Naive B cell (primary cell): ENCODE data around the gene ST6GALNAC3. TPM values are rescaled to one million over a fixed set of nuclear protein-coding genes. Genes with fewer than 3 reads are reported as not detected.

Experiments
- ATAC-seq, 2 donors: fragments of 150-1000 bp; cut with Tn5 transposase; 2 replicates each; pipeline ENCODE4 v1.10.0; 2021; ENCODE audit warnings: low read depth in 2 of 2, mild to moderate bottlenecking in 2 of 2, moderate library complexity in 2 of 2
- DNase-seq: peaks from one replicate; pipeline ENCODE4 v3.0.0; 2022
- H3K27ac Mint-ChIP-seq, 6 donors: one replicate each; pipeline ENCODE4 v1.8.0; 2020 to 2022; ENCODE audit warnings: mild to moderate bottlenecking in 6 of 6, mixed read lengths in 6 of 6, moderate library complexity in 5 of 6, inconsistent platforms in 2 of 6
- H3K27me3 Mint-ChIP-seq, 3 donors: one replicate each; pipeline ENCODE4 v1.8.0; 2021 to 2022; ENCODE audit warnings: mixed read lengths in 3 of 3, mild to moderate bottlenecking in 1 of 3
- H3K36me3 Mint-ChIP-seq, 2 donors: one replicate each; pipeline ENCODE4 v1.8.0; 2020 to 2022; ENCODE audit warnings: mixed read lengths in 2 of 2, inconsistent platforms in 1 of 2, mild to moderate bottlenecking in 1 of 2
- H3K4me1 Mint-ChIP-seq, 3 donors: one replicate each; pipeline ENCODE4 v1.8.0; 2020 to 2022; ENCODE audit warnings: mixed read lengths in 3 of 3, inconsistent platforms in 1 of 3, mild to moderate bottlenecking in 1 of 3, moderate library complexity in 1 of 3
- H3K4me3 Mint-ChIP-seq, 8 donors: one replicate each; pipeline ENCODE4 v1.8.0; 2020 to 2022; ENCODE audit warnings: mild to moderate bottlenecking in 8 of 8, mixed read lengths in 8 of 8, moderate library complexity in 8 of 8, inconsistent platforms in 2 of 8
- H3K9me3 Mint-ChIP-seq, 7 donors: one replicate each; pipeline ENCODE4 v1.8.0; 2020 to 2022; ENCODE audit warnings: mixed read lengths in 7 of 7, mild to moderate bottlenecking in 5 of 7, inconsistent platforms in 2 of 7, moderate library complexity in 1 of 7
- polyA plus RNA-seq, 6 donors: library from polyadenylated mRNA; unstranded; fragments of 300-500 nt; fragmentation: Illumina TruSeq; gene quantifications; one replicate each; pipeline ENCODE4 v1.2.3, GENCODE V29; 2021; ENCODE audit warnings: low read depth in 6 of 6

The ST6GALNAC3 gene
- polyA plus RNA-seq, 6 donors from 2014 or later = 3.8 to 12.9 (median 10.5) TPM

GRCh38 chr1:76279101-76279748 is 204.7 kb downstream of the ST6GALNAC3 start:
- ATAC-seq (no peak), DNase-seq (no peak)
- no peaks in the 10 kb centered on the region for H3K27me3 Mint-ChIP-seq
- no peak overlapping the region for H3K4me3 Mint-ChIP-seq
- peak overlapping the region in 1 of 6 donors; percentile 44 for H3K27ac Mint-ChIP-seq
- H3K9me3 Mint-ChIP-seq = no peaks in the 10 kb centered on the region
- H3K4me1 Mint-ChIP-seq = peaks cover 8 to 24% (median 11%) of the 10 kb centered on the region in 3 donors
- no peaks in the 10 kb centered on the region for H3K36me3 Mint-ChIP-seq

GRCh38 chr1:76281306-76281705 is 206.8 kb downstream of the ST6GALNAC3 start:
- Mint-ChIP-seq H3K4me1 (peaks cover 20 to 41% (median 25%) of the 10 kb centered on the region in 3 donors), H3K4me3 (peak overlapping the region in 1 of 8 donors; percentile 41), H3K27me3 (no peaks in the 10 kb centered on the region), H3K36me3 (no peaks in the 10 kb centered on the region), H3K9me3 (no peaks in the 10 kb centered on the region), H3K27ac (no peak overlapping the region)
- DNase-seq (no peak), ATAC-seq (no peak)

GRCh38 chr1:76284842-76285241 is 210.3 kb downstream of the ST6GALNAC3 start:
- ATAC-seq = no peak
- peaks cover 27 to 45% (median 35%) of the 10 kb centered on the region in 3 donors for H3K4me1 Mint-ChIP-seq
- H3K27ac Mint-ChIP-seq = peak overlapping the region in 3 of 6 donors; percentile 11 to 71 (median 47)
- H3K9me3 Mint-ChIP-seq = no peaks in the 10 kb centered on the region
- H3K27me3 Mint-ChIP-seq = no peaks in the 10 kb centered on the region
- DNase-seq = no peak
- H3K36me3 Mint-ChIP-seq = no peaks in the 10 kb centered on the region
- no peak overlapping the region for H3K4me3 Mint-ChIP-seq

- H3K27ac Mint-ChIP-seq = peak overlapping the region in 1 of 6 donors; percentile 29
- H3K9me3 Mint-ChIP-seq = no peaks in the 10 kb centered on the region
- H3K4me3 Mint-ChIP-seq = peak overlapping the region in 1 of 8 donors; percentile 14
- DNase-seq (no peak), ATAC-seq (peak in 1 of 2 donors; percentile 28)
- no peaks in the 10 kb centered on the region for H3K27me3 Mint-ChIP-seq
- H3K4me1 Mint-ChIP-seq = peaks cover 32 to 53% (median 39%) of the 10 kb centered on the region in 3 donors
- no peaks in the 10 kb centered on the region for H3K36me3 Mint-ChIP-seq
Observed at GRCh38 chr1:76285578-76286135, 211.1 kb downstream of the ST6GALNAC3 start.

GRCh38 chr1:76287917-76288316 is 213.4 kb downstream of the ST6GALNAC3 start:
- no peak overlapping the region for H3K27ac Mint-ChIP-seq
- H3K27me3 Mint-ChIP-seq = no peaks in the 10 kb centered on the region
- peak overlapping the region in 1 of 8 donors; percentile 43 for H3K4me3 Mint-ChIP-seq
- no peaks in the 10 kb centered on the region for H3K36me3 Mint-ChIP-seq
- ATAC-seq = no peak
- no peaks in the 10 kb centered on the region for H3K9me3 Mint-ChIP-seq
- no peak for DNase-seq
- peaks cover 39 to 64% (median 48%) of the 10 kb centered on the region in 3 donors for H3K4me1 Mint-ChIP-seq

GRCh38 chr1:76288758-76289483 is 214.4 kb downstream of the ST6GALNAC3 start:
- H3K9me3 Mint-ChIP-seq = no peaks in the 10 kb centered on the region

GRCh38 chr1:76289692-76290091 is 215.1 kb downstream of the ST6GALNAC3 start:
- DNase-seq (no peak), ATAC-seq (no peak)
- no peak overlapping the region for H3K4me3 Mint-ChIP-seq
- no peaks in the 10 kb centered on the region for H3K27me3 Mint-ChIP-seq
- H3K27ac Mint-ChIP-seq = no peak overlapping the region
- no peaks in the 10 kb centered on the region for H3K36me3 Mint-ChIP-seq
- H3K9me3 Mint-ChIP-seq = no peaks in the 10 kb centered on the region
- peaks cover 51 to 72% (median 60%) of the 10 kb centered on the region in 3 donors for H3K4me1 Mint-ChIP-seq

More at GRCh38 chr1:76288758-76289483, 214.4 kb downstream of the ST6GALNAC3 start:
- Mint-ChIP-seq H3K36me3 (no peaks in the 10 kb centered on the region), H3K4me1 (peaks cover 47 to 74% (median 56%) of the 10 kb centered on the region in 3 donors), H3K4me3 (no peak overlapping the region), H3K27me3 (no peaks in the 10 kb centered on the region), H3K27ac (peak overlapping the region in 2 of 6 donors; percentile 14 to 73)
- ATAC-seq (no peak), DNase-seq (no peak)

- H3K27ac Mint-ChIP-seq = peak overlapping the region in 3 of 6 donors; percentile 13 to 68 (median 39)
- DNase-seq (no peak), ATAC-seq (no peak)
- no peaks in the 10 kb centered on the region for H3K9me3 Mint-ChIP-seq
- no peak overlapping the region for H3K4me3 Mint-ChIP-seq
- no peaks in the 10 kb centered on the region for H3K27me3 Mint-ChIP-seq
- peaks cover 48 to 72% (median 59%) of the 10 kb centered on the region in 3 donors for H3K4me1 Mint-ChIP-seq
- H3K36me3 Mint-ChIP-seq = no peaks in the 10 kb centered on the region
Observed at GRCh38 chr1:76290271-76290670, 215.7 kb downstream of the ST6GALNAC3 start.

GRCh38 chr1:76291191-76291590 is 216.6 kb downstream of the ST6GALNAC3 start:
- Mint-ChIP-seq H3K9me3 (no peaks in the 10 kb centered on the region), H3K27ac (peak overlapping the region in 1 of 6 donors; percentile 68), H3K4me1 (peaks cover 41 to 69% (median 52%) of the 10 kb centered on the region in 3 donors), H3K36me3 (no peaks in the 10 kb centered on the region), H3K4me3 (peak overlapping the region in 2 of 8 donors; percentile 22 to 35), H3K27me3 (no peaks in the 10 kb centered on the region)
- ATAC-seq (no peak), DNase-seq (no peak)

- DNase-seq (no peak), ATAC-seq (no peak)
- Mint-ChIP-seq H3K4me1 (peaks cover 41 to 63% (median 47%) of the 10 kb centered on the region in 3 donors), H3K36me3 (no peaks in the 10 kb centered on the region), H3K9me3 (no peaks in the 10 kb centered on the region), H3K27ac (no peak overlapping the region), H3K4me3 (peak overlapping the region in 1 of 8 donors; percentile 48), H3K27me3 (no peaks in the 10 kb centered on the region)
Observed at GRCh38 chr1:76291737-76292136, 217.2 kb downstream of the ST6GALNAC3 start.

- DNase-seq = peak; percentile 10
- no peaks in the 10 kb centered on the region for H3K36me3 Mint-ChIP-seq
- H3K4me3 Mint-ChIP-seq = peak overlapping the region in 1 of 8 donors; percentile 21
Observed at GRCh38 chr1:76292418-76293184, 218.1 kb downstream of the ST6GALNAC3 start.

GRCh38 chr1:76293831-76294230 is 219.3 kb downstream of the ST6GALNAC3 start:
- Mint-ChIP-seq H3K9me3 (no peaks in the 10 kb centered on the region), H3K4me3 (peak overlapping the region in 2 of 8 donors; percentile 37 to 52), H3K27ac (peak overlapping the region in 4 of 6 donors; percentile 29 to 82 (median 76)), H3K4me1 (peaks cover 40 to 58% (median 43%) of the 10 kb centered on the region in 3 donors), H3K27me3 (no peaks in the 10 kb centered on the region), H3K36me3 (no peaks in the 10 kb centered on the region)
- DNase-seq (no peak), ATAC-seq (no peak)

More at GRCh38 chr1:76292418-76293184, 218.1 kb downstream of the ST6GALNAC3 start:
- H3K4me1 Mint-ChIP-seq = peaks cover 41 to 55% (median 43%) of the 10 kb centered on the region in 3 donors
- H3K27ac Mint-ChIP-seq = peak overlapping the region in 4 of 6 donors; percentile 36 to 82 (median 60)
- H3K9me3 Mint-ChIP-seq = no peaks in the 10 kb centered on the region
- H3K27me3 Mint-ChIP-seq = no peaks in the 10 kb centered on the region
- ATAC-seq = peak; percentile 21 to 34
